ENCODE data around the gene PDGFA. TPM values are rescaled to one million over a fixed set of nuclear protein-coding genes. Genes with fewer than 3 reads are reported as not detected.

Gene PDGFA
- total and polyA plus RNA-seq, 5 donors from 2014 or later = 2.9 TPM; not detected in 4

Other genes starting within 250 kb of the PDGFA start
- not detected for gene FOXL3, start 229.7 kb downstream of the PDGFA start, total RNA-seq
- gene FOXL3, start 229.7 kb downstream of the PDGFA start, polyA plus RNA-seq = not detected
- gene DNAAF5, start 206.9 kb upstream of the PDGFA start, total RNA-seq = 11.9 TPM
- 1 to 10 TPM in 3 of 4 donors, under 1 TPM in 1; 0.84 to 3.2 (median 2.0) TPM for gene DNAAF5, start 206.9 kb upstream of the PDGFA start, polyA plus RNA-seq
- 12.5 TPM for gene PRKAR1B, start 207.4 kb upstream of the PDGFA start, total RNA-seq
- gene PRKAR1B, start 207.4 kb upstream of the PDGFA start, polyA plus RNA-seq = 1 to 10 TPM; 4.9 to 7.0 (median 6.2) TPM

Data from CD4-positive, CD25-positive, alpha-beta regulatory T cell (primary cell).